ENCODE results near the gene SRGAP1.
"Not testable (repeated sequence)": the region's sequence is repeated elsewhere in the genome, so short reads cannot be mapped to it uniquely, and the experiment has no call there.

Gene SRGAP1

DNA sequence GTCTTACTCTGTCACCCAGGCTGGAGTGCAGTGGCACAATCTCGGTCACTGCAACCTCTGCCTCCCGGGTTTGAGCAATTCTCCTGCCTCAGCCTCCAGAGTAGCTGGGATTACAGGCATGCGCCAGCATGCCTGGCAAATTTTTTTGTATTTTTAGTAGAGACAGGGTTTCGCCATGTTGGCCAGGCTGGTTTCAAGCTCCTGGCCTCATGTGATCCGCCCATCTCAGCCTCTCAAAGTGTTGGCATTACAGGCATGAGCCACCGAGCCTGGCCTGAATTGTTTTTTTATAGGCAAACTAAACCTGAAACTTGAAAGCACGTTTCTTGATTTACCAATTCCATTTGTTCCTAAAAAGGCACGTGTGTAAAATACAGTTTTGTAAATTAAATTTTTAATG lies 173.6 kb downstream of the SRGAP1 start:
- DNase-seq: not testable (repeated sequence)

DNA sequence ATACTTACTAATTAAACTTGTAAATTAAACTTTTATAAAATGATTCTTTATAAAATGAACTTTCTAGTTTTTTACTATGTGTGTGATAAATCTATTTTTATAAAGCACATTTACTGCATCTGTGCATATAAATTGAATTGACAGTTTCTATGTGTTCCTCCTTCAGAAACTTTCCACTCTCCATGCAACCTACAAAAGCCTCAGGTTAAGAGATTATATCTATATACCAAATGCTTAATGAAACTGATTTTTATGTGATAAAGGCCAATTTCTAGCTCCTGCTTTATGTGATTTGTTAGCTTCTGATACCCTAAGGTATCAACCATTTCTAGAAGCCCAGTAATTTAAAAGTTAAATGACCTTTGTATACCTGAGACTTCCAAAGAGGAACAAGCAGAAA lies 174.0 kb downstream of the SRGAP1 start:
- no peak for DNase-seq

DNA sequence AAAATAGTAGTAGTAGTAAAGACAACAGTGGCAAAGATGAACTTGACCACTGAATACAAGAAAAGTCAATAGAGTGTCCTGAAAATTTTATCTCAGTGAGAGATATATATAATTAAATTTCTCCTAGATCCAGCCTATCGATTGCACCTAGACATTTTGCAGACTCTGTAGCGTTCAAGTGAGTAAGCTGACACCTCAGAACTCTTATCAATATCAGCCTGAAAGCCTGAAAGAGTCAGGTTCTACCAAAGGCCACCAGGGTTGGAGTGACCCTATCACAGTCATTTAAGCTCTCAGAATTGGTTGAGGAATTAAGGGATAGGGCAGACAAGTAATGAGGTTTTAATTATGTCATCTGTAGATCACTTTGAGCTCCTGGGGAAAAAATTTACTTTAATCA lies 174.6 kb downstream of the SRGAP1 start:
- no peak for DNase-seq

DNA sequence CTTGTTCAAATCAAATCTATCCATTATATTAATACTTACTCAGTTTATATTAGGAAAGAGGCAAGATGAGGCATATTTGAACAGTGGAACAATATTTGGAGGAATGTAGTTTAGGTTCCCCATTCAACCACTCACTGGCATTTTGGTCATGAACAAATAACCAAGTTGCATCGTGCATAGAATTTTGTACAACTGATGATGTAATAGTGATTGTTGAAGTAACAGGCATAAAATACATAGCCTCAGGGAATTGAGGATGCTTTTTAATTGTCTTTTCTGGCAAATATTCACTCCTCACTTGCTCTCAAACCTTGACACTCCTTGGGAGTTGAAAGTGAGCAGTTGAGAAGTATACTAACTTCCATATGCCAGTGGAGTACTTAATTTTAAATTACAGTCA lies 175.2 kb downstream of the SRGAP1 start:
- DNase-seq: no peak

DNA sequence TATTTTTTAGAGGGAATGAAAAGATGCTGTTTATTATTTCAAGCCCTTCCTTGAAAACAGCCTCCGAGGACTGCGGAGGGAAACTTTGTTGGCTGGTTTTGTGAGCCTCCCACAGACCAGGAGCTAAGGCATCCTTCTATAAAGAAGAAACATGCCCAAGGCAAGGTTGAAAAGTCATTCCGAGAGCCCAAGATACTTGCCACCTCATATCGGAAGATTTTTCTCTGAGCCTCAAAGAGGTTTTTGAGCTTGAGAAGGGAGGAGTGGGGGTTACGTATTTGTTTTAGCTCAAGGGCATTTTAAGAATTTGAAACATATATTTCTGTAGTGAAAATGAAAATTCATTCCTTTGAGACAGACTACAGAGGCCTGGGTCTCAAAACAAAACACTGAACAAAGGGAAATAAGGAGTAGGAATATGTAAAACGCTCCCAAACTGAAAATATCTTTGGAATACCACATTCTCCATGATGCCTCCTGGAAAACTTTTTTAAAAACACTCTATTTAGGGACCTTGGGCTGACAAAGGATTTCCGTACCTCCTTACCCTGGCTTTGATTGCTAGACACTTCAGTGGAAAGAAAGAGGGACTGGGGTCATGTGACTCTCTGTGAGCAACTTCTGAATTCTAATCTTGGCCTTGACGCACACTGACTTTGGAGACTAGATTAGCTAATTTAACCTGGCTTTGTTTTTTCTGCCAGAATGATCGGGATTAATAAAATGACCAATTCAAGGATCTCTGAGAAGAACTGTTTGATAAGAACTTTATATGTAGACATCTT lies 180.9 kb downstream of the SRGAP1 start:
- DNase-seq: no peak

DNA sequence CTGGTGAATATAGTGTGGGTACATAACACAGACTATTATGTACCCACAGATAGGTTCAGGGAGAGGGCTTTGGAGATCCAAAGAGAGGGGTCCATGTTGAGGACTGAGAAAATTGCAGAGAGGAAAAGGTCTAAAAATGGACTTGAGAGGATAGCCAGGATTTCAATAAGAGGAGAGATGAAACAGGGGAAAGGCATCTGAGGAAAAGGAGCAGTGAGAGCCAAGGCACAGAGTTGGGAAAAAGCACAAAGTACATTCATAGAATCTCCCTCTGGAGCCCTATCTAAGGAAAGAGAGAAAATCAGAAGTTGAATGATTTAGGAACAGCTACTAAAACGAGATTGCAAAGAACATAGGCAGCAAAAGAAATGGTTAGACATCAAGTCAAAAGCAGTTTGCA lies 182.8 kb downstream of the SRGAP1 start:
- DNase-seq: no peak

DNA sequence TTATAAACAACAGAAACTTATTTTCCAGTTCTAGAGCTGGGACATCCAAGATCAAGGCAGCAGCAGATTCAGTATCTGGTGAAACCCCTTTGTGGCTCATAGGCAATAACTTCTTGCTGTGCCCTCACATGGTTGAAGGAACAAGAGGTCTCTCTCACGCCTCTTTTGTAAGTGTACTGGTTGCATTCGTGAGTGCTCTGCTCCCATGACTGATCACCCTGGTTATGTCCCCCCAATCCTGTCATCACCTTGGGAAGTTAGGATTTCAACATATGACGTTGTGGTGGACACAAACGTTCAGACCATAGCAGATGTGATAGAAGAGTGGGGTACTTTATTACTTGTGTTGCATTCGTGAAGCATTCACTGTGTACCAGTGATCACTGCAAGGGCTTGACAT lies 184.0 kb downstream of the SRGAP1 start:
- DNase-seq: no peak

DNA sequence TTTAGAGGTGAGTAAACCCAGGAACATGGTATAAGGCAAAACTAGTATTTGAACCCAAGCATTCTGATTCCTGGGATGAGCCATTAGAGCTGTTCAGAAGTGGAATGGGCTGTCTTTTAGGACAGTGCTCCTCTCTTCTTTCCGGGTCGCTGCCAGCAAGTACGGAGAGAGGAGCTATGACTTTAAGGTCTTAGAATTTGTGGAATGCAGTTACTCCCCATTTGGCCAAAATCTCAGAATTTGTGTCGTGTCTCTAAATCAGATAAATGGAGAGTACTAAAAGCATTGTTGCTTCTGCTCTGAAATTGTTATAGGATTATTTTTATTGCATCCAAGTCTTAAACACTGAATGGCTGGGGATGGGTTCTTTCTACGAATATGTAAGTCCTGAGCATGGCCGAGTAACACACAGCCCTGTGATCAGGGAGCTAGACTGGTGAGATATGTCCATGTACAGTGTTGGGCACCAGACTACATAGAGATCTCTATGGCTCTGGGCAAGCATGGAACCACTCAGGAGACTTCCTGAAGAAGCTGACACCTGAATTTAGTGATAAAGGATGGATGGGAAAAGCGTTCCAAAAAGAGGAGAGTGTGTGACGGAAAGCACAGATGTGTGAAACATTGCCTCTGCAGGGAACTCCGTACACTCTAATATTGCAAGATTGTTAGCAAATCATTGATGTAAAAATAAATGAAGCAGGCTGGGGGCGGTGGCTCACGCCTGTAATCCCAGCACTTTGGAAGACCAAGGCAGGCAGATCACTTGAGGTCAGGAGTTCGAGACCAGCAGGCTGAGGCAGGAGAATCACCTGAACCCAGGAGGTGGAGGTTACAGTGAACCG lies 184.7 kb downstream of the SRGAP1 start:
- no peak for DNase-seq

DNA sequence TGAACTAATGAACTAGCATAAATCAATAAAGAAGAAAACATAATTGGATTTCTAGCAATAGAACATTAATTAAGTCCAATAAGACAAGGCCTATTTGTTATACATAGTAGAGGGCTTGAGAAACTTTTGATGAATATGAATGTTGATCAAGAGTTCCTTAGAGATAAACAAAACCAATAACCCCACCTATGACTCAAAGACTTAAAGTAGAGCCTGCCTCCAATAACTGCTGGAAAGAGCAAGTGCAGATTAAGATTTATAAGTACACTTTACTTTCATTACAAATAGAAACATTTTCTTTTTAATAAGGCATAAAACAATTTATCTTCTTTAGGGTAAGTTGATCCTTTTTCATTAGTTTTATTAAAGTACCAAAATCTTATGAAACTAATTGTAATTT lies 185.7 kb downstream of the SRGAP1 start:
- DNase-seq: no peak

DNA sequence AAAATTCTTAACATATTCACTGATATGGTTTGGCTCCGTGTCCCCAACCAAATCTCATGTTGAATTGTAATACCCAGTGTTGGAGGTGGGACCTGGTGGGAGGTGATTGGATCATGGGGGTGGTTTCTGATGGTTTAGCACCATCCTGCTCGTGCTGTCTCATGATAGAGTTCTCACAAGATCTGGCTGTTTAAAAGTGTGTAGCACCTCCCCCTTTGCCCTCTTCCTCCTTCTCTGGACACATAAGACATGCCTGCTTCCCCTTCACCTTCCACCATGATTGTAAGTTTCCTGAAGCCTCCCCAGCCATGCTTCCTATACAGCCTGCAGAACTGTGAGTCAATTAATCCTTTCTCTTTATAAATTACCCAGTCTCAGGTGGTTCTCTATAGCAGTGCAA lies 189.6 kb downstream of the SRGAP1 start:
- DNase-seq: not testable (repeated sequence)

DNA sequence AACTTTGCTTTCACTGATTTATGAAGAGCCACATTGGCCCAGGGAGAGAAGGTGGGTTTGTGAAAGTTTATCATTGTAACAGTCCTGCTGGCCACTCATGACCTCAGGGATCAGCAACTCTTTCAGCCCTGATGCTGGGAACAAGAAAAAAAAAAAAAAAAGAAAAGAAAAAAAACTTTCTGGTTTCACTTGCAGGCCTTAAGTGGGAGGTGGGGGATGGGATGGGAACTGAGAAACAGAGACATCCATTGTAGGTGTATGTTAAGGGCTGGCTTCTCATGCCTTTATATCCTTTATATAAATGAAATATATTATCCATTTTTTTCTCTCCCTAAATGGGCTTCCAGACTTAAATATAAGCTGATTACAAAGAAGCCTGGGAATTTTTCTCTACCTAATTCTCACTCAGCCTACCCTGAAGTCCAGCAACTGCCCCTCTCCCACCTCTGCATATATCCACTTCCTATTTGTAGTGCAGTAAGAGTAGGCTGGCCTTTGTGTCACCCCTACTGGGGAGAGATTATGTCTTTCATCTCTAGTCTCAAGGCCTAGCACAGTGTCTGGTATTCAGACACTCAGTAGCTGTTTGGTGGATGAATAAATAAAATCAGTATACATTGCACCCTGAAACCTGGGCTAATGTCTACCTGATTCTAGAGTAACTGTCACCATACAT lies 190.5 kb downstream of the SRGAP1 start:
- no peak for DNase-seq

DNA sequence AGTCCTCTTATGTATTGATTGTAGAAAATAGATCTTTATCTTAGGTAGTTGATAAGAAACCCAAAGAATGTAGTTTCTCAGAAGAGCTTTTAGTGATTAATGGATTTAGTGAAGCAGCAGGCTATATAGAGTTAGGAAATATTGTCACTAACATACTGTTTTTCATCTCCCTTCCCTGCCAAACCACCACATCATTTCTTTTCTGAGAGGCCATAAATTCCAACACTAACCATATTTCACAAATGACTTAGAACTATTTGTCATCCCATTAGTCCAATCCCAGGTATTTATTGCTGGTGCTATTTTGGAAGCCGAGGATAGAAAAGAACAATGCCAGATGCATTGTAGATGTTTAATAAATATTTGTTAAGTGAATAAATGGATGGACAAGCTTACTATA lies 191.9 kb downstream of the SRGAP1 start:
- no peak for DNase-seq

DNA sequence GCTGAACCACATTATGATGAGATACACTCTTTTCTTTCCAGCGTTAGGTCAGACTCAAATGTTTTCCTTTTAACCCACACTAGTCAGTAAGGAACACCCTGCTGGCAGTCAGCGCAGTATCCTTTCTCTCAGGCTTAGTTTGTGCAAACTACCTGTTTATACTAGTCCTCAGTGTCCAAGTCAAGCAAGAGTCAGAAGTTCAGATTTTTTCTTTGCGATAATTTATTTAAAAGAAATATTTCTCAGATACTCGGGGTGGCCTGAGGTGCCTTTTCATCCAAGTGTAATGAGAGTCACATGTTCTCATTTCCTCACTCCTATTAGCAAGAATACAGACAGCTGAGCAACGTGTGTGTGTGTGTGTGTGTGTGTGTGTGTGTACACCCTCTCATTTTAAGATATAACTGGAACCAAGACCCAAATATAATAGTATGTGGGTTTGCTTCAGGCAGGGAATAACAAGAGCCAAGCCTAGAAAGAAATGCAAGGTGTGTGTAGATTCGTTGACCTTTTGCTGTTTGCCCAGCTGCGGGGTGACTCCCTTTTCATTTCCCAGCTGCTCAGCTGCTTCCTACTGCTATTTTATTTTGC lies 194.9 kb downstream of the SRGAP1 start:
- no peak for DNase-seq

DNA sequence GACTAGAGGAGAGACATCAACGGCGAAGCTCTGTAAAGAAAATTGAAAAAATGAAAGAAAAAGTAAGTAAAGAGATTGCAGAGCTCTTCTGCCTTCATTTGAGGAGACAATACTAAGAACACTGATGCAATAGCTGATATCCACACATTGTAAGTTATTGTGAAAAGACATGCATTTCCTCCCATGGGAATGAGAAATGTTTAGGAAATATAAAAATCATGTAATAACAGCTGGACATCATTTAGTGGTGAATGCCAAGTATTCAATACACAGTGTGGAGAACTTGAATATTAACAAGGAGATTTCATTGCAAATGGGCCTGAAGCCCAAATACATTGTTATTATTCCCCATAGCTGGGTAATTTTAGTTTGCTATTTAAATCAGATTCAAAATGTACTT lies 198.4 kb downstream of the SRGAP1 start:
- no peak for DNase-seq

DNA sequence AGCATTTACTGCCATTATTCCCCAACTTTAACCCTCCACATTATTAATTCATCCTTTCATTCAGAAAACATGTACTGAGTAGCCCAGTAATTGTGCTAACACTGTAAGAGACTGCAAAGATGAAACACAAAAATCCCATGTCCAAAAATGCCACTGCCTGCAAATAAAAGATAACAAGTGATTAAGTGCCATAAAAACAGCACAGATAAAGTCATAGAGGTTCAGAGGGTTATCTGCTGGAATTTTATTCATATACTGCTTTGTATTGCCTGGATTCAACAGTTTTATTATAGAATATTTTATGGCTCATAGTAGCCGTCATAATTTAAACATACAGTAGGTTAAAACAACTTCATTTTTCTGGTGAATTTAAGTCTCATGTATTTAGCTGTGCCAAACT lies 199.7 kb downstream of the SRGAP1 start:
- peak; percentile 18 for DNase-seq

DNA sequence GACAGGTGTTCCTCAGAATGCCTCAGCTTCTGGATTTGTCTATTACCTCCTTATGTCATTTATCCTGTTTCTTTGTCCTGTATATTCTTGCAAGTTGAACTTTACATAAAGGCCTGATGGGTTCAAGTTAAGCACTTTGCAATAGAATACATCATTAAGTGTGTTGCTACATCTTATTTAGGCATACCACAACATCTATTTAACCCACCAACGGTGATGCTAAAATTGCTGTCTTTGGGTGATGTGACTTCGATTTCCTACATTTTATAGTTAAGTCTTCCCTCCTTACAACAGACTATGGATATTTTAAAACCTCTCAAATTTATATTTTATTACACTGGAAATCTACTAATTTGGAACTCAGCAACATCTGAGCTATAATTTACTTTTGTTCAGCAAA lies 206.6 kb downstream of the SRGAP1 start:
- no peak for DNase-seq

DNA sequence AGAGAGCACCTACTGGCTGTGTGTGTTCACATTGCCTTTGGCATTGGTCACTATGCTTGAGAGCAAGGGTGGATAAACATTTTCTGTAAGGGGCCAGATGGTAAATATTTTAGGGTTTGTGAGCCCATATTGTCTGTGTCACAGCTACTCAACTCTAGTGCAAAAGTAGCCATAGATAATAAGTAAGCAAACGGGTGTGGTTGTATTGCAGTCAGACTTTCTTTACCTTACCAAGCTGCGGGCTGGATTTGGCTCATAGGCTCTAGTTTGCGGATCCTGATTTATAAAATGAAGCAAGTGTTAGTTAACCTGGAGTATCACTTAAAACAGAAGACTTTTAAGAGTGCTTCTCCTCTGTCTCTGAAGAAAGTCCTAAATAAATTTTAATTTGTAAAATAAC lies 208.6 kb downstream of the SRGAP1 start:
- no peak for DNase-seq

DNA sequence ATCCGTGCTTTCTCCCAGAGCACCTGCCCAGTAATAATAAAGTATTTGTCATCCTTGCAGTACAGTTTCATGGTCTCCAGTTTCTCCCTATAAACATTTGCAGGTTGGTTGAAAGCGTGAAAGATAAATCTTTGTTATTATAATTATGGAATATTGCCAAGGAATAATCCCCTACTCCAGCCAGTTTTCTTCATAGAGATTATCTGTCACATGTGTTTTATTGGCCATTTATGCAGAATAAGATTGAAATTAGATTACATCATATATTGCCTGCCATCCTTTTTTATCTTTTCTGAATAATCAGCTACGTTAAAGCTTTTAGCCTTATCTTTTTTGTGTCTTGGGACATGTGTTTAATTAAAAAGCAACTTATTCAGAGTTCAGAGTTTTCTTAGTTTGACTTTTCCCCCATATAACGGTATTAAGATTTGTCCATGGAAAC lies 209.6 kb downstream of the SRGAP1 start:
- DNase-seq: no peak

DNA sequence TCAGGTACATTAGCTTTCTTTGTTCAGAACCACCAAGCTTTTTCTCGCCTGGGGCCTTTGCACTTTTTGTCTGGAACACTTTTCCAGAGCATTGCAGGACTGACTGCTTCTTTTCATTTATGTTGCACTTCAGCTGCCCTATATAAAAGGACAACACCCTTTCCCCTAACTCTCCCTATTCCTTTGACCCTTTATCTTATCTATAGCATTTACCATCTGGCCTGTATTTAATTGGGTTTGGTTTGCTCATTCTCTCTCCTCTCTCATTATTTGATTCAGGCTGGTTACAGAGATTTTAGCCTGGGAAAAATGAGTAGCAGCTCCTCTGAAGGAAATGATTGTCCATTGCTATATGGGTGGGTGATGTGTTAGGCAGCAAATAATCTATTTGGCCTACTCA lies 212.2 kb downstream of the SRGAP1 start:
- peak; percentile 3 for DNase-seq

DNA sequence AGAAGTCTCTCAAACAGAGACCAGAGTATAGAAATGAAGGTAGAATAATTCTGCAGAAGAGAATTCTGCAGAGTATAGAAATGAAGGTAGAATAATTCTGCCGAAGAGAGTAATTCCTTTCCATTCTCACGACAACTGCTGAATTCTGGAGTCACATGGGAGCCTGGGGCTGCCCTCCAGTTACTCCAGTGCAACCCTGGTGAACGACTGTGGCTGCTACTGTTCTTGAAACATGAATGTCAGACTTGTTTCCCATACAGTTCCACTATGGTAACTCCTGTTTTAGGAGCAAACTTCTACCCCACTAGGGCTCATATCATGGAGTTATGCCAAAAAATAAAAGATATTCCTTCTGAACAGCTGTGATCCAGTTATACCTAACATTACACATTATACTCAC lies 213.2 kb downstream of the SRGAP1 start:
- no peak for DNase-seq

DNA sequence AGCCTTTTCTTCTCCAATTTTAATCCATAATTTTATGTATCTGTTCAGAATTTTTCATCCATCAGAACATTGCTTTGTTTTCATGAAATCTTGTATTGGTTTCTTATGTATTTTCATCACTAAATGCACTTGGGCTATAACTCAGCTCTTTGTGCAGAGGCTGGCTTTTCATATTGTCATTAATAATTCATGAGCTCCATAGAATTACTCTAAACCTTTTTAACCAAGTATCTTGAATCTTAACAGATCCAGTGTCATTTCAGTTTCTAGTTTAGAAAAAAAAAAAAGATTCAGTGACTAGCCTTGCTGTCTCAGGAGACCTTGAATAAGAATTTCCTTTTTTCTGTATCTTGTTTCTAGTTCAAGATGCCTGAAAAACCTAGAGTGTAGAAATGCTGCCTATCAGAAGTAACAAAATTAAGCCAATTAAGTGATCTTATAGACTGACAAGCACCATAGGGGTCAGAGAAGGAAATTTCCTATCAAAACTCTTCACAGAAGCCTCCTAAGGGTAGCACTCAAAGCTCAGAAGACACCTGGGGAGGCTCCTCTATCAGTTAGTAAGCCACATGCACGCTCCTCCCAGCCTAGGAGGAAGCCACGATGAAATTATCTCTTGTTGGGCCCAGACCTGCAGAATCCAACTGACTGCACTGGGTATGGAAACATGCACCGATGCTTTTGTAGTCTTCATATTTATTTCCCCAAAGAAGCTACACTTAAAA lies 214.2 kb downstream of the SRGAP1 start:
- no peak for DNase-seq

DNA sequence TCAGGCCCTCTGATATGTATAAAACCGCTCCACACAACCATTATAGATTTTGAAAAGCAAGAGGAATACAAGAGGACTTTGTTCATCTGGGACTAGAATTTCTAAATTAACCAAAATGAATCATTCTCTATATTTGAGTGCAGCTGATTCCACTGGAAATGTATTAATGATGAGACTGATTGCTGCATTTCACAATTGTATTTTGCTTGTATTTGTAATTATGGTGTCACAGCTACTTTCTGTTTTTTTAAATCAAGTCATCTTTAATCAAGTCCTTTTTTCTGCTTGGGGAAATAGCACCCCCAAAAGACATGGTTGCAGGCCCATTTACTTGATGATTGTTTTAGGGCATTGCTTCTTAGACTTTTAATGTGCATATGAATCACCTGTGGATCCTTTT lies 215.2 kb downstream of the SRGAP1 start:
- DNase-seq: no peak
